K562 (cell line): ENCODE results near the gene YIPF4. TPM values are rescaled to one million over a fixed set of nuclear protein-coding genes. Genes with fewer than 3 reads are reported as not detected.

Source experiments
- ARID1B ChIP-seq: fragments of 450-650 bp; IDR thresholded peaks from 2 replicates; pipeline ENCODE4 v1.6.1; 2016; ENCODE audit warnings: antibody characterized with exemption, mild to moderate bottlenecking, inconsistent platforms
- ATF3 ChIP-seq, 2 experiments: fragments of 450-650 bp in 1 of 2; sonication (generic) in 1 of 2; formaldehyde crosslinking in 1 of 2; IDR thresholded peaks in 1 of 2; conservative IDR thresholded peaks in 1 of 2; 2 replicates each; pipeline versions ENCODE4 v1.6.1 to v1.8.1; 2016 to 2023; ENCODE audit warnings: mild to moderate bottlenecking in 2 of 2, moderate library complexity in 2 of 2, inconsistent platforms in 1 of 2, missing genetic modification reagents in 1 of 2
- CEBPB ChIP-seq: fragments of 450-650 bp; IDR thresholded peaks from 2 replicates; pipeline ENCODE4 v1.6.1; 2016; ENCODE audit warnings: missing genetic modification characterization, missing compliant biosample characterization
- ELF1 ChIP-seq: fragments of 200-800 bp; sonication (Bioruptor generic); IDR thresholded peaks from 2 replicates; pipeline ENCODE4 v1.6.1; 2016; ENCODE audit warnings: missing genetic modification characterization, missing compliant biosample characterization
- ETV1 ChIP-seq: fragments of 450-650 bp; conservative IDR thresholded peaks from 2 replicates; pipeline ENCODE4 v1.6.1; 2016; ENCODE audit warnings: missing genetic modification characterization, control low read depth, low read depth, missing compliant biosample characterization
- MEIS2 ChIP-seq: fragments of 450-650 bp; IDR thresholded peaks from 2 replicates; pipeline ENCODE4 v1.6.1; 2014; ENCODE audit warnings: mild to moderate bottlenecking; ENCODE audit not compliant: partially characterized antibody
- NR0B1 ChIP-seq: fragments of 450-650 bp; IDR thresholded peaks from one replicate; pipeline ENCODE4 v1.6.1; 2018; ENCODE audit warnings: mild to moderate bottlenecking, moderate library complexity; ENCODE audit not compliant: partially characterized antibody
- RBM25 ChIP-seq: fragments of 200-400 bp; formaldehyde crosslinking; IDR thresholded peaks from 2 replicates; pipeline ENCODE4 v1.6.1; 2018; ENCODE audit warnings: low read length, low read depth, moderate library complexity; ENCODE audit not compliant: severe bottlenecking
- SMAD4 ChIP-seq: fragments of 250-450 bp; sonication (Bioruptor Pico); conservative IDR thresholded peaks from 2 replicates; pipeline ENCODE4 v1.8.0; 2021; ENCODE audit warnings: inconsistent platforms, mild to moderate bottlenecking, moderate library complexity
- SMARCA4 ChIP-seq: fragments of 450-650 bp; IDR thresholded peaks from 2 replicates; pipeline ENCODE4 v1.6.1; 2016
- TCF7 ChIP-seq: sonication (generic); IDR thresholded peaks from 2 replicates; pipeline ENCODE4 v1.6.1; 2016; ENCODE audit warnings: antibody characterized with exemption, borderline replicate concordance
- TCFL5 ChIP-seq: fragments of 250-450 bp; sonication (Bioruptor Pico); conservative IDR thresholded peaks from 2 replicates; pipeline ENCODE4 v1.6.1; 2021; ENCODE audit warnings: mild to moderate bottlenecking, moderate library complexity, matching md5 sums
- TOE1 ChIP-seq, 2 experiments: fragments of 450-650 bp in 1 of 2; sonication (generic) in 1 of 2; formaldehyde crosslinking in 1 of 2; IDR thresholded peaks; 2 replicates each; pipeline versions ENCODE4 v1.7.1 to v1.8.0; 2016 to 2022; ENCODE audit warnings: borderline replicate concordance in 2 of 2, mild to moderate bottlenecking in 2 of 2, antibody characterized with exemption in 1 of 2, inconsistent platforms in 1 of 2, low read depth in 1 of 2, missing genetic modification reagents in 1 of 2, moderate library complexity in 1 of 2
- USF1 ChIP-seq: sonication (generic); formaldehyde crosslinking; IDR thresholded peaks from 2 replicates; pipeline ENCODE4 v1.9.0; 2022; ENCODE audit warnings: mild to moderate bottlenecking, missing genetic modification reagents
- ZNF143 ChIP-seq: sonication (generic); formaldehyde crosslinking; IDR thresholded peaks from 2 replicates; pipeline ENCODE4 v1.9.0; 2022; ENCODE audit warnings: mild to moderate bottlenecking, missing genetic modification reagents
- ZNF175 ChIP-seq: fragments of 200-800 bp; sonication (Bioruptor generic); IDR thresholded peaks from 2 replicates; pipeline ENCODE4 v1.6.1; 2016; ENCODE audit warnings: low read depth, mild to moderate bottlenecking, missing genetic modification characterization, missing compliant biosample characterization
- ZNF224 ChIP-seq: sonication (generic); formaldehyde crosslinking; IDR thresholded peaks from 2 replicates; pipeline ENCODE4 v1.8.0; 2022; ENCODE audit warnings: mild to moderate bottlenecking, missing genetic modification reagents
- ZNF311 ChIP-seq: fragments of 250-450 bp; sonication (Bioruptor Pico); IDR thresholded peaks from 2 replicates; pipeline ENCODE4 v1.4.0; 2020; ENCODE audit warnings: mild to moderate bottlenecking, moderate library complexity
- ZNF592 ChIP-seq: fragments of 450-650 bp; IDR thresholded peaks from 2 replicates; pipeline ENCODE4 v1.6.1; 2017; ENCODE audit warnings: antibody characterized with exemption, mild to moderate bottlenecking
- polyA plus RNA-seq, 8 experiments: library from polyadenylated mRNA; depleted of rRNA in 4 of 8; stranded (reverse) in 5 of 8; unstranded in 3 of 8; fragments of >200 nt; fragmentation: Nextera tagmentation in 2 of 8; fragmentation: Illumina TruSeq in 1 of 8; extraction: Ambion mirVana in 2 of 8; extraction: Trizol in 1 of 8; gene quantifications; 2 replicates each; pipeline versions ENCODE4 v1.2.1 to v1.2.3, GENCODE V29; 2011 to 2014; ENCODE audit warnings: inconsistent platforms in 1 of 8, missing spikeins in 1 of 8
- total RNA-seq, 7 experiments: library from RNA; depleted of rRNA in 6 of 7; stranded (reverse); fragments of >200 nt in 6 of 7; fragmentation: Illumina TruSeq in 2 of 7; extraction: Trizol in 2 of 7; gene quantifications; 2 replicates each; pipeline versions ENCODE4 v1.2.1 to v1.2.3, GENCODE V29; 2011 to 2021; ENCODE audit warnings: low replicate concordance in 1 of 7

Gene YIPF4
- total and polyA plus RNA-seq, 9 of the 15 experiments (the other 6 are each of a cell fraction or from before 2014, with no cell fraction given): 4.9 to 46.9 (median 17.5) TPM

GRCh38 chr2:32289165-32289999 lies 11.7 kb downstream of the YIPF4 start (continued):
- peak; percentile 89 for TF ChIP-seq ZNF175 (CRISPR knock-in tag)
- no peak for TF ChIP-seq NR0B1
- TF ChIP-seq SMAD4 (CRISPR knock-in tag): 0 out of 2 replicates have a peak, but pooled peaks have one; percentile 15
- no peak for TF ChIP-seq ZNF224 (CRISPR knock-in tag)
- TF ChIP-seq CEBPB: peak; percentile 28; the same call in 1 of the 2 replicates
- TF ChIP-seq MEIS2: peak; percentile 26
- TF ChIP-seq ARID1B: peak; percentile 52; the same call in 1 of the 2 replicates
- TF ChIP-seq ZNF143 (CRISPR knock-in tag): no peak
- TF ChIP-seq TOE1 (IDR thresholded peaks at IDR 0.05; ENCODE audit: borderline replicate concordance): 0 out of 2 replicates have a peak, but pooled peaks have one; percentile 37
- TF ChIP-seq TOE1 (CRISPR knock-in tag; IDR thresholded peaks at IDR 0.05; ENCODE audit: borderline replicate concordance, low read depth): no peak
- 0 out of 2 replicates have a peak, but pooled peaks have one; percentile 37 for TF ChIP-seq ETV1 (tag)
- peak; percentile 49; the same call in 1 of the 2 replicates for TF ChIP-seq ZNF311 (CRISPR knock-in tag)
- no peak for TF ChIP-seq RBM25
- TF ChIP-seq ATF3 (IDR thresholded peaks at IDR 0.05): peak; percentile 78
- TF ChIP-seq ATF3 (CRISPR knock-in tag; conservative IDR thresholded peaks at IDR 0.05): no peak
- no peak for TF ChIP-seq TCF7
- peak; percentile 69 for TF ChIP-seq ZNF592
- TF ChIP-seq ELF1 (tag): no peak
- TF ChIP-seq TCFL5 (CRISPR knock-in tag): no peak
- TF ChIP-seq USF1 (CRISPR knock-in tag): no peak
- peak; percentile 60 for TF ChIP-seq SMARCA4
